Osteoblast (primary cell): ENCODE results near the gene MAPKAP1. TPM values are rescaled to one million over a fixed set of nuclear protein-coding genes. Genes with fewer than 3 reads are reported as not detected.

Experiments used
- DNase-seq: peaks from one replicate; pipeline ENCODE4 v3.0.0; 2011; ENCODE audit warnings: low spot score, mixed read lengths; ENCODE audit not compliant: insufficient read length; ENCODE audit errors: missing footprints
- H2AFZ ChIP-seq: 2 replicates; pipeline ENCODE4 v1.6.0; 2011; ENCODE audit warnings: mild to moderate bottlenecking, low read length
- H3K27ac ChIP-seq: 2 replicates; pipeline ENCODE4 v1.5.1; 2011; ENCODE audit warnings: mild to moderate bottlenecking, low read depth, low read length, moderate library complexity
- H3K27me3 ChIP-seq: 2 replicates; pipeline ENCODE4 v1.6.0; 2012; ENCODE audit warnings: mild to moderate bottlenecking, control low read depth, inconsistent platforms, low read length, moderate library complexity; ENCODE audit not compliant: insufficient read depth
- H3K36me3 ChIP-seq: 2 replicates; pipeline ENCODE4 v1.5.1; 2011; ENCODE audit warnings: mild to moderate bottlenecking, low read length, control low read depth, moderate library complexity; ENCODE audit not compliant: insufficient read depth
- H3K4me1 ChIP-seq: 2 replicates; pipeline ENCODE4 v1.5.1; 2011; ENCODE audit warnings: mild to moderate bottlenecking, low read length, control low read depth, moderate library complexity; ENCODE audit not compliant: insufficient read depth
- H3K4me2 ChIP-seq: 2 replicates; pipeline ENCODE4 v1.6.0; 2011; ENCODE audit warnings: mild to moderate bottlenecking, low read length; ENCODE audit not compliant: insufficient read depth
- H3K4me3 ChIP-seq: fragments of 200-600 bp; sonication (generic); 3 replicates; pipeline ENCODE4 v1.5.1; 2012; ENCODE audit warnings: mild to moderate bottlenecking, low read length, inconsistent platforms; ENCODE audit not compliant: insufficient read depth
- H3K79me2 ChIP-seq: 2 replicates; pipeline ENCODE4 v1.6.0; 2012; ENCODE audit warnings: mild to moderate bottlenecking, low read length, control low read depth, inconsistent platforms; ENCODE audit not compliant: insufficient read depth
- H3K9me3 ChIP-seq: 2 replicates; pipeline ENCODE4 v1.5.1; 2011; ENCODE audit warnings: low read depth, low read length, control low read depth
- H4K20me1 ChIP-seq: 2 replicates; pipeline ENCODE4 v1.6.0; 2012; ENCODE audit warnings: mild to moderate bottlenecking, low read length, control low read depth; ENCODE audit not compliant: insufficient read depth
- total RNA-seq: library from RNA; depleted of rRNA; stranded (reverse); fragments of >200 nt; gene quantifications from 2 replicates; pipeline ENCODE4 v1.2.3, GENCODE V29; 2012
- TF ChIP-seq, protein P1 (sequence below): IDR thresholded peaks from 2 replicates; pipeline ENCODE4 v1.5.1; 2011; ENCODE audit warnings: mild to moderate bottlenecking, low read depth, low read length, moderate library complexity; ENCODE audit errors: extremely low read depth

MAPKAP1 gene
- total RNA-seq, 1 donor, result 72.4 TPM

DNA sequence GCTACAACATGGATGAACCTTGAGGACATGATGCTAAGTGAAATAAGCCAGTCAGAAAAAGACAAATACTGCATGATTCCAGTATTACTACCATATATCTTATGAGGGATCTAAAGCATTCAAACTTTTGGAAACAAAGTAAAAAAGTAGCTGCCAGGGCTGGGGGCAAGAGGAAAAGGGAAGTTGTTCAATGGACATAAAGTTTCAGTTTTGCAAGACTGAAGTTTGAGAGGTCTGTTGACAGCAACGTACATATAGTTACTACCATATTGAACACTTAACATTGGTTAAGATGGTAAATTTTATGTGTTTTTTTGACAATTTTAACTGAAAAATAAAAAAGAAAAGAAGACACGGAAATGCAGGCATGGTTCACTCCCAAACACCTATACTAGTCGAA lies 77.6 kb downstream of the MAPKAP1 start:
- peaks cover 34% of the 10 kb centered on the region for H3K4me1 ChIP-seq
- no peak overlapping the region for H3K4me3 ChIP-seq
- peaks cover 70% of the 10 kb centered on the region for H4K20me1 ChIP-seq
- TF ChIP-seq, protein P1, sequence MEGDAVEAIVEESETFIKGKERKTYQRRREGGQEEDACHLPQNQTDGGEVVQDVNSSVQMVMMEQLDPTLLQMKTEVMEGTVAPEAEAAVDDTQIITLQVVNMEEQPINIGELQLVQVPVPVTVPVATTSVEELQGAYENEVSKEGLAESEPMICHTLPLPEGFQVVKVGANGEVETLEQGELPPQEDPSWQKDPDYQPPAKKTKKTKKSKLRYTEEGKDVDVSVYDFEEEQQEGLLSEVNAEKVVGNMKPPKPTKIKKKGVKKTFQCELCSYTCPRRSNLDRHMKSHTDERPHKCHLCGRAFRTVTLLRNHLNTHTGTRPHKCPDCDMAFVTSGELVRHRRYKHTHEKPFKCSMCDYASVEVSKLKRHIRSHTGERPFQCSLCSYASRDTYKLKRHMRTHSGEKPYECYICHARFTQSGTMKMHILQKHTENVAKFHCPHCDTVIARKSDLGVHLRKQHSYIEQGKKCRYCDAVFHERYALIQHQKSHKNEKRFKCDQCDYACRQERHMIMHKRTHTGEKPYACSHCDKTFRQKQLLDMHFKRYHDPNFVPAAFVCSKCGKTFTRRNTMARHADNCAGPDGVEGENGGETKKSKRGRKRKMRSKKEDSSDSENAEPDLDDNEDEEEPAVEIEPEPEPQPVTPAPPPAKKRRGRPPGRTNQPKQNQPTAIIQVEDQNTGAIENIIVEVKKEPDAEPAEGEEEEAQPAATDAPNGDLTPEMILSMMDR, result no peak
- H3K9me3 ChIP-seq, result no peaks in the 10 kb centered on the region
- DNase-seq, result no peak
- no peak overlapping the region for H3K4me2 ChIP-seq
- no peak overlapping the region for H2AFZ ChIP-seq
- no peak overlapping the region for H3K27ac ChIP-seq
- H3K36me3 ChIP-seq, result no peaks in the 10 kb centered on the region
- peaks cover 90% of the 10 kb centered on the region for H3K79me2 ChIP-seq
- no peaks in the 10 kb centered on the region for H3K27me3 ChIP-seq

GRCh38 chr9:125626187-125626586 lies 80.8 kb downstream of the MAPKAP1 start:
- Histone ChIP-seq H3K36me3 (no peaks in the 10 kb centered on the region), H3K4me3 (no peak overlapping the region), H3K79me2 (peaks cover 73% of the 10 kb centered on the region), H3K4me1 (peaks cover 4% of the 10 kb centered on the region), H3K9me3 (no peaks in the 10 kb centered on the region), H3K27me3 (no peaks in the 10 kb centered on the region), H4K20me1 (peaks cover 44% of the 10 kb centered on the region), H2AFZ (no peak overlapping the region), H3K27ac (peak overlapping the region; percentile 17), H3K4me2 (no peak overlapping the region)
- DNase-seq, result peak; percentile 68
- TF ChIP-seq, protein P1, result no peak

DNA sequence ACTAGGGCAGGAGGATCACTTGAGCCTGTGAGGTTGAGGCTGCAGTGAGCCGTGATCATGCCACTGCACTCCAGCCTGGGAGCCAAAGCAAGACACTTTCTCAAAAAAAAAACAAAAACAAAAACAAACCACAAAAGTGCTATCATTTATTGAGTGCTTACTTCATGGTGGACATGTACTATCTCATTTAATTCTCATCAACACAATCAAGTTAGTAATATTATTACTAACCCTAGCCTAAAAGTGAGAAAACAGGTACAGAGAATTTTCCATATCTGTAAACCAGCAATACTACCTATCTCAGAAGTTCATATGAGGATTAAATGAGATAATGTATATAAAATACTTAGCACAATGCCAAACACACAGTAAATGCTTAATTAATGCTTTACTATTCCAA lies 85.8 kb downstream of the MAPKAP1 start:
- H3K27me3 ChIP-seq, result no peaks in the 10 kb centered on the region
- no peaks in the 10 kb centered on the region for H3K4me1 ChIP-seq
- no peak overlapping the region for H3K4me3 ChIP-seq
- no peaks in the 10 kb centered on the region for H3K36me3 ChIP-seq
- H3K4me2 ChIP-seq, result no peak overlapping the region
- H3K9me3 ChIP-seq, result no peaks in the 10 kb centered on the region
- H3K27ac ChIP-seq, result no peak overlapping the region
- peaks cover 27% of the 10 kb centered on the region for H4K20me1 ChIP-seq
- no peak for DNase-seq
- H3K79me2 ChIP-seq, result peaks cover 72% of the 10 kb centered on the region
- TF ChIP-seq, protein P1, result no peak
- H2AFZ ChIP-seq, result no peak overlapping the region

DNA sequence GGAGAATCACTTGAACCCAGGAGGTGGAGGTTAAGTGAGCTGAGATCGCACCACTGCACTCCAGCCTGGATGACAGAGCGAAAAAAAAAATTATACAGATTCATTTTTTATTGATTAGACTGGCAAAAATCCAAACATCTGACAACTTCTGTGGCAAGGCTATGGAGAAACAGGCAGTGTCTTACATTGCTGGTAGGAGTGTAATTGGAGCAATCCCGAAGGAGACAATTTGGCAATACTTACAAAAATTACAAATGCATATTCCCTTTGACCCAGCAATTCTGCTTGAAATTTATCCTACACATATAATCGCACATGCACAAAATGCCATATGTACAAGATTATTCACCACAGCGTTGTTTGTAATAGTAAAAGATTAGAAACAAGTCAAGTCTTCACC lies 86.8 kb downstream of the MAPKAP1 start:
- no peak overlapping the region for H3K4me3 ChIP-seq
- H3K4me2 ChIP-seq, result no peak overlapping the region
- TF ChIP-seq, protein P1, result no peak
- H3K36me3 ChIP-seq, result no peaks in the 10 kb centered on the region
- H3K79me2 ChIP-seq, result peaks cover 72% of the 10 kb centered on the region
- H3K9me3 ChIP-seq, result no peaks in the 10 kb centered on the region
- no peaks in the 10 kb centered on the region for H3K27me3 ChIP-seq
- H4K20me1 ChIP-seq, result peaks cover 30% of the 10 kb centered on the region
- no peak overlapping the region for H3K27ac ChIP-seq
- no peak for DNase-seq
- no peaks in the 10 kb centered on the region for H3K4me1 ChIP-seq
- no peak overlapping the region for H2AFZ ChIP-seq
